ENCODE data around the gene TRABD2B. TPM values are rescaled to one million over a fixed set of nuclear protein-coding genes. Genes with fewer than 3 reads are reported as not detected.

TRABD2B gene
- total and polyA plus RNA-seq, 3 experiments from 2014 or later: not detected

DNA sequence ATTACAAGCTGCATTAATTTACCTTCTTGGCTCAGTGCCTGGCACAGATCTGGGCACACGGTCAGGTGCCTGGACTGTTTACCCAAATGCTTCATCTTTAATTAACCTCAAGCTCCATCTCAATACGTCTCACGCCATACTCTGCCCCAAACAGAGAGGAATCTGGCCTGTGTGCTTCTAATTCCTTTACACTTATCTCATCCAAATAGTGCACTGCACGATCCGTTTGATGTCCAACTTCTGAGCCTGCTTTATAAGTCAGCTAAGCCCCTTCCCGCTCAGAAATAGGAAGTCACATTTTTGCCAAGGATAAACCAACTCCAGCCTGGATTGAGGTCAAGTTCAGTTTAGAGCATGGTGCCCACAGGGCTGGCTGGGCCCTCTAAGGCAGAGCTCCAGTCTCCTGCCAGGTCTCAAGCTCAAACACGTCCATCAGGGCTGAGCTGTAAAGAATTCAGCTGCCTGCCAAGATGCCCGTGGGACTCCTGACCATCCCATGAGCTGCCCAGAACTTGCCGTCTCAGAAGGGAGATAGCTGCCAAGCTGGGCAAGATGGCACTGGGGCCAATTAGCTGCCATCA, 233.5 kb downstream of the TRABD2B start:
- Mint-ChIP-seq H3K36me3 (no peaks in the 10 kb centered on the region), H3K27me3 (peaks cover 5 to 24% of the 10 kb centered on the region in 2 donors), H3K4me3 (no peak overlapping the region), H3K9me3 (peaks cover 0 to 1% (median 0%) of the 10 kb centered on the region in 5 donors), H3K4me1 (no peaks in the 10 kb centered on the region), H3K27ac (no peak overlapping the region)
- no peaks in the 10 kb centered on the region for H3K4me1 ChIP-seq (ENCODE audit: insufficient read depth, low read length)
- peak in 1 of 5 donors; percentile 6 for DNase-seq
- no peak overlapping the region for H3K27ac ChIP-seq (ENCODE audit: low read depth, low read length)
- no peaks in the 10 kb centered on the region for H3K9me3 ChIP-seq (ENCODE audit: low read length)
- H3K36me3 ChIP-seq (ENCODE audit: insufficient read depth, low read length): no peaks in the 10 kb centered on the region
- CTCF ChIA-PET: interaction anchor here (1.1 kb wide), 2 partner anchors 8 to 26 kb away, joined by 3 read pairs; no protein-coding TSS in a partner anchor
- no peak overlapping the region for H3K4me3 ChIP-seq (ENCODE audit: low read length)
- no peaks in the 10 kb centered on the region for H3K27me3 ChIP-seq (ENCODE audit: insufficient read depth, low read length, poor library complexity, severe bottlenecking)
- POLR2A ChIA-PET: no interaction called here

DNA sequence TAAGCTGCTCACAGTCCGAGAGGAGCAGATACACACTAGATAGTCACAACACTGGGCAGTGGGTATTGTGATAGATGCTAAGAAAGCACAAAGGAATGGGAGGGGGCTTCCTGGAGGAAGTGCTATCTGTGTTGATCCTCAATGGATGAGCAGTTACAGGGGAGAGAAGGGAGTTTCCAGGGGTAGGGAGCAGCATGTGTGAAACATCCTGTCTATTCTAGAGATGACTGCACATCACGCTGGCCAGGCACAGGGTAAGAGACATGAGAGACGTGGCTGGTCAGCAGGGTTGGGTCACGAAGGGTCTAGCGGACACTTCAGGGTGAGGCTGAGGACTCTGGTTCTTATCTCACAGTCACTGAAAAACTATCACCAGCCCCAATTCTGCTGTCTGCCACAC, 235.2 kb downstream of the TRABD2B start:
- peaks cover 0 to 1% (median 0%) of the 10 kb centered on the region in 5 donors for H3K9me3 Mint-ChIP-seq
- H3K4me1 ChIP-seq (ENCODE audit: insufficient read depth, low read length): no peaks in the 10 kb centered on the region
- no peak overlapping the region for H3K4me3 ChIP-seq (ENCODE audit: low read length)
- H3K27me3 ChIP-seq (ENCODE audit: insufficient read depth, low read length, poor library complexity, severe bottlenecking): no peaks in the 10 kb centered on the region
- no peaks in the 10 kb centered on the region for H3K36me3 ChIP-seq (ENCODE audit: insufficient read depth, low read length)
- no peak overlapping the region for H3K27ac ChIP-seq (ENCODE audit: low read depth, low read length)
- H3K9me3 ChIP-seq (ENCODE audit: low read length): no peaks in the 10 kb centered on the region
- CTCF ChIA-PET: no interaction called here
- H3K4me1 Mint-ChIP-seq: no peaks in the 10 kb centered on the region
- POLR2A ChIA-PET: no interaction called here
- DNase-seq: no peak
- no peak overlapping the region for H3K27ac Mint-ChIP-seq
- H3K4me3 Mint-ChIP-seq: no peak overlapping the region
- H3K36me3 Mint-ChIP-seq: no peaks in the 10 kb centered on the region
- H3K27me3 Mint-ChIP-seq: peaks cover 12 to 25% of the 10 kb centered on the region in 2 donors

DNA sequence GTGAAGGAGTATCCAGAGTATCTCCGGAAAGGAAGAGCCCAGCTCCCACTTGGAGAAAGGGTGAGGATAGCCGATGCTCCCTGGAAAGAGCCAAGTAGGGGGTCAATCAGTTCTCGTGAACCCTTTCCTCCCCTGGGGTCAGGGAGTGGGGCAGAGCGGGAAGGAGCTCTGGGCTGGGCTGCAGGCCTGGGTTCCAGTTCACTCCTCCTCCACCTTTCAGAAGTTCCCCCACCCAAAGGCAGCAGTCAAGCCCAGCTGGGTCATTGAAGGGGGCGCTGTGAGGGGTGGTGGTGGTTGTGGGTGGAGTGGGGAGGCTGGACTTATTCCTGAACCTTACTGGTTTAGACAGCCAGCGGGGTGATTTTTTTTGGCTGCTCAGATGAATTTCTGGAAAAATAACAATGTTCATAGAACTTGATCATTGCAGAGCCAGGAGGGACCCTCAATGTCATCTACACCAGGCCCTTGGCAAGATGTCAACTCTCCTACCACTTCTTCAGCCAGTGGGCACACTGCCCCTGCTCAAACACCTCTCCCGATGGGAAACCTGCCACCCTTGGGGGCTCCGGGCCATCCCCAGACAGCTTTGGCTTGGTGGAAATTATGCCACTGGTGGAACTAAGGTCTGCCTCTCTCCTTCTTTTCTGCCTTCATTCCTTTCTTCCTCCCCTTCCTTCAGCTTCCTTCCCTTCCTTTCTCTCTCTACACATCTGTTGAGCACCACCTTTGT, 235.8 kb downstream of the TRABD2B start:
- H3K4me1 ChIP-seq (ENCODE audit: insufficient read depth, low read length): no peaks in the 10 kb centered on the region
- H3K27ac ChIP-seq (ENCODE audit: low read depth, low read length): no peak overlapping the region
- Mint-ChIP-seq H3K4me3 (no peak overlapping the region), H3K27me3 (peaks cover 14 to 30% of the 10 kb centered on the region in 2 donors), H3K36me3 (no peaks in the 10 kb centered on the region), H3K9me3 (no peaks in the 10 kb centered on the region), H3K4me1 (no peaks in the 10 kb centered on the region), H3K27ac (peak overlapping the region in 1 of 8 donors; percentile 9)
- peak in 1 of 5 donors; percentile 25 for DNase-seq
- H3K27me3 ChIP-seq (ENCODE audit: insufficient read depth, low read length, poor library complexity, severe bottlenecking): no peaks in the 10 kb centered on the region
- ChIA-PET POLR2A (no interaction called here), CTCF (no interaction called here)
- H3K4me3 ChIP-seq (ENCODE audit: low read length): no peak overlapping the region
- no peaks in the 10 kb centered on the region for H3K36me3 ChIP-seq (ENCODE audit: insufficient read depth, low read length)
- no peaks in the 10 kb centered on the region for H3K9me3 ChIP-seq (ENCODE audit: low read length)

DNA sequence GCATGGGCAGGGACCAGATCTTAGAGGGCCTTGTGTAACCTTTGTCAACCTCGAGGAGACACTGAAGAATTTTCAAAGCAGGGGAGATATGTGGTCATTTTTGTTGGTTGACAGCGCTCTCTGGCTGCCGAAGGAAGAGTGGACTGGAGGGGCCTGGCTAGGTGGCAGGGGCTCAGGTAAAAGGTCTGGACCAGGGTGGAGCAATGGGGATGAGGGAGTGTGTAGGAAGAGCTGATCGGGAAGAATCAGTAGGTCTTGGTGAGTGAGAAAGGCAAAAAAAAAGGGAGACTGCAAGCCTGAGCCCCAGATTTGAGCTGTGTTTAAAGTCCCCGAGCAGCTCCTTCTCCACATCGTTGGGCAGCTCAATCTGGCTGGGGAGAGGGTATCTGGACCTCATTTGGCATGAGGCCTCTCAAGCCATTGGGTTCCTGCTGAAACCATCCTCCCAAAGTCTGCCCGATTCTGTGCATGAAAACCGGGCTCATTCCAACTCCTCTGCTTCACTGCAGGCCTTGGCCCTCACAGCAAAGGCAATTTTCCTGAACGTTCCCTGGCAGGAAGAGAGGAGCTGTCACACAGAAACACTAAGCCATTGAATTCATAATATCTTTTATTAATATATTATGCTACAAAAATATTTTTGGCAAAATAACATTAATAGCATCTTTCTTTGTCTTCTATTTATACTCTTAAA, 237.1 kb downstream of the TRABD2B start:
- Histone ChIP-seq H3K4me3 (ENCODE audit: low read length) (no peak overlapping the region), H3K4me1 (ENCODE audit: insufficient read depth, low read length) (no peaks in the 10 kb centered on the region), H3K27me3 (ENCODE audit: insufficient read depth, low read length, poor library complexity, severe bottlenecking) (no peaks in the 10 kb centered on the region), H3K27ac (ENCODE audit: low read depth, low read length) (no peak overlapping the region), H3K9me3 (ENCODE audit: low read length) (no peaks in the 10 kb centered on the region), H3K36me3 (ENCODE audit: insufficient read depth, low read length) (no peaks in the 10 kb centered on the region)
- Mint-ChIP-seq H3K9me3 (no peaks in the 10 kb centered on the region), H3K27me3 (peaks cover 14 to 33% of the 10 kb centered on the region in 2 donors), H3K4me3 (no peak overlapping the region), H3K36me3 (no peaks in the 10 kb centered on the region), H3K27ac (no peak overlapping the region), H3K4me1 (no peaks in the 10 kb centered on the region)
- ChIA-PET CTCF (no interaction called here), POLR2A (no interaction called here)
- peak in 1 of 5 donors; percentile 8 for DNase-seq

DNA sequence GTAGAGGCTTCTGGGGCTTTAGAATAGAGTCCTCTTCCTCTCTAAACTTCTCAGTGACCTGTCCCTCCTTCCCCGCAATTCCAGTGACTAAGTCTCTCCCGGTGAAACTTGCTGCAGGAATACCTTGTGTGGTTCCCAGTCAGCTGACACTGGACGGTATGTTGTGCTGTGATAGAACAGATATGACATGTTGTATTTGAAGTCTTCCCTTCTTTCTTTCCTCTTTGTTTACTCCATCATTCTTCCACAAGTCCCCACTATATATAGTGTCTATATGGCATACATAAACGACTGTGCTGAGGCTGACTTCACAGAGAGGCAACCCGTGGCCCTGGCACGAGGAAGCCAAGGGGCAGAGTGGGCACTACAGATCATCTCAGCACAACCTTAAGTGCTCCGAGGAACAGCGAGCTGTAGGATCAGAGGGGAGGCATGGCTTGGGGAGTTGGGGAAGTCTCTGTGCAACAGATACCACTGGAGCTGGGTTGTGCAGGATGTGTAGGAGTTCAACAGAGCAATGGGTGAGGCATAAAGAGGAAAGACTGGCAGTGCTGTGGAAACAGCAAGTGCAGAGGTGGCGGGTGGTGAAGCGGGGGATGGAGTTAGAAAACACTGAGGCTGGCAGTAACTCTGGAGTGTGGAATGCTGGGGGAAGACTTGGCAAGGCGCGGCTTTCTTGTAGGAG, 237.8 kb downstream of the TRABD2B start:
- H3K27me3 Mint-ChIP-seq: peaks cover 16 to 37% of the 10 kb centered on the region in 2 donors

DNA sequence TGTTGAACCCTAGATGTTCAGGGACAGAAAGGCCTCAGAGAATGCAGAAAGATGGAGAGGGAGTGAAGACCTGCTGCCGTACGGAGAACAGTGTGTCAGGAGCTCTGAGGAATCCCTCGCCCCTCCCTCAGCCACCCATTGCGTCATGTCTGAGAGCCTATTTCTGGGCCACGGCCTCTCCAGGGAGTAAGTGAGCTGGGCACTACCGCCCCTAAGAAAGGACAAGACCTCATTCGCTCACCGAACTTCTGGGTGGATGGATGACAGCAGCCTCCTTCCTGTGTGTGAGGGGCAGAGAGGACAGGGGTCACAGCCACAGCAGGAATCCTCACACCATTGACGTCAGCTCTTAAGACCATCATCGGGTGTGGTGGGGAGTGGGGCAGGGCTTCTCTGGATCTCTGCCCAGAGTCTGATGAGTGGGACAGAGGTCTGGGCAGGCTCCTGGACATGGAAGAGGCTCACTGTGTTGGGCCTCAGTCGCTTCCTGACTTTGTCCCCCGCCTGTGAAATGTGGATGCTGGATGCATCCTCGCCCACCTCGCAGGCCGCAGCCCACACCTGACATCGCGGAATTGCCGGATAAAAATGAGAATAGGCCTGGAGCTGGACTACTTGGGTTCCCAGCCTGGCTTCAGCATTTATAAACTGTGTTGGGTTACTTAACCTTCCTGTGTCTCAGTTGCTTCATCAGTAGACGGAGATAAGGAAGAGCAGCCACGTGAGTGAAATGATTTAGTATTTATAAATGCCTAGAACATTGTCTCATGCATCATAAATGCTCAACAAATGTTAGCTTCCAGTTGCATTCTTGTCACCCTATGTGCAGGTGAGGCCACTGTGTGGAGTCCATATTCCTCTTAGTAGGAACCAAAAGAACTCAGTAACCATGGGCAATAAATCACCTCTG, 238.6 kb downstream of the TRABD2B start:
- Mint-ChIP-seq H3K4me3 (no peak overlapping the region), H3K27me3 (peaks cover 16 to 37% of the 10 kb centered on the region in 2 donors), H3K9me3 (no peaks in the 10 kb centered on the region), H3K27ac (no peak overlapping the region), H3K36me3 (no peaks in the 10 kb centered on the region), H3K4me1 (no peaks in the 10 kb centered on the region)
- H3K27ac ChIP-seq (ENCODE audit: low read depth, low read length): no peak overlapping the region
- no peak overlapping the region for H3K4me3 ChIP-seq (ENCODE audit: low read length)
- DNase-seq: peak in 1 of 5 donors; percentile 15
- no peaks in the 10 kb centered on the region for H3K36me3 ChIP-seq (ENCODE audit: insufficient read depth, low read length)
- H3K4me1 ChIP-seq (ENCODE audit: insufficient read depth, low read length): no peaks in the 10 kb centered on the region
- ChIA-PET CTCF (no interaction called here), POLR2A (no interaction called here)
- H3K9me3 ChIP-seq (ENCODE audit: low read length): no peaks in the 10 kb centered on the region
- no peaks in the 10 kb centered on the region for H3K27me3 ChIP-seq (ENCODE audit: insufficient read depth, low read length, poor library complexity, severe bottlenecking)

More for the DNA sequence above, 237.8 kb downstream of the TRABD2B start:
- Histone ChIP-seq H3K27ac (ENCODE audit: low read depth, low read length) (no peak overlapping the region), H3K9me3 (ENCODE audit: low read length) (no peaks in the 10 kb centered on the region), H3K4me1 (ENCODE audit: insufficient read depth, low read length) (no peaks in the 10 kb centered on the region), H3K4me3 (ENCODE audit: low read length) (no peak overlapping the region), H3K27me3 (ENCODE audit: insufficient read depth, low read length, poor library complexity, severe bottlenecking) (no peaks in the 10 kb centered on the region), H3K36me3 (ENCODE audit: insufficient read depth, low read length) (no peaks in the 10 kb centered on the region)
- no peak overlapping the region for H3K4me3 Mint-ChIP-seq
- POLR2A ChIA-PET: no interaction called here
- H3K36me3 Mint-ChIP-seq: no peaks in the 10 kb centered on the region
- CTCF ChIA-PET: no interaction called here
- no peaks in the 10 kb centered on the region for H3K4me1 Mint-ChIP-seq
- peak overlapping the region in 1 of 8 donors; percentile 72 for H3K27ac Mint-ChIP-seq
- no peaks in the 10 kb centered on the region for H3K9me3 Mint-ChIP-seq
- peak in 1 of 5 donors; percentile 24 for DNase-seq

DNA sequence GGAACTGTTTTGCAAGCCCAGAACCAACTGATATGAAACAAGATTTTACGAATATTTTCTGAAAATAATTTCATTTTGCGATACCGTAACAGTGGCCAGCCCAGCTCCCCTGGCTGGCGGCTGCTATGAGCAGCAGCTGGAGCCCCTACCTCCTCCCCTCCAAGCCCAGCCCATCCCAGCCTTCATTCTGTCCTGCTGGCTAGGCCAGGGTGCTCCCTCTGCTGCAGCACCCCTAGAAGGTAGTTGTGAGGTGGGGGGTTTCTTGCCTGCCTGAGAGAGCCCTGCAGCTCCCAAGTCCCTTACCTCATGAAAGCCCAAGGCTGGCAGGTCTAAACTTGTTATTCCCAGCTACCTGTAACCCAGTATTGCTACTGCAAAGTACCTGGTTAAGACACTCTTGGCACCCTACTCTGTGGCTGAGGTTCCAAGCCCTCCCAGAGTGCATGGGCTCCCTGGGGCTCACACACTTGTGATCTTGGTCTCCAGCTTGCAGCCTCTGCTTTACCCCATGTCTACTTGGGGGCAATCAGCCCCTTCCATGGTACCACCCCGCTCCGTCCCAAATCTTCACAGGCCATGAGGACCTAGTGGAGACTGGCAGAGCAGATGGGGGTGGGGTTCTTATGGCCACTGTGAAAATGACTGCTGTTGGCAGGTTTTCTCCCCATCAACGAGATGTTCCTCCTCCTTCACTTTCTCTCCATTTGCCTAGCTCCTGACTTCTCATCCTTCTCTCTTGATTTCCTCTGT, 239.8 kb downstream of the TRABD2B start:
- no peaks in the 10 kb centered on the region for H3K27me3 ChIP-seq (ENCODE audit: insufficient read depth, low read length, poor library complexity, severe bottlenecking)
- no peak overlapping the region for H3K4me3 Mint-ChIP-seq
- H3K4me1 ChIP-seq (ENCODE audit: insufficient read depth, low read length): no peaks in the 10 kb centered on the region
- CTCF ChIA-PET: no interaction called here
- peak in 1 of 5 donors; percentile 23 for DNase-seq
- H3K4me1 Mint-ChIP-seq: no peaks in the 10 kb centered on the region
- H3K36me3 ChIP-seq (ENCODE audit: insufficient read depth, low read length): no peaks in the 10 kb centered on the region
- no peak overlapping the region for H3K4me3 ChIP-seq (ENCODE audit: low read length)
- no peak overlapping the region for H3K27ac Mint-ChIP-seq
- no peak overlapping the region for H3K27ac ChIP-seq (ENCODE audit: low read depth, low read length)
- no peaks in the 10 kb centered on the region for H3K9me3 Mint-ChIP-seq
- POLR2A ChIA-PET: no interaction called here
- H3K9me3 ChIP-seq (ENCODE audit: low read length): no peaks in the 10 kb centered on the region
- H3K36me3 Mint-ChIP-seq: no peaks in the 10 kb centered on the region
- H3K27me3 Mint-ChIP-seq: peaks cover 18 to 37% of the 10 kb centered on the region in 2 donors

All from CD8-positive, alpha-beta memory T cell (primary cell).